GM18519 (cell line): ENCODE data around the gene CENPN.

Experiments used
- ATAC-seq: cut with Tn5 transposase; IDR thresholded peaks from one replicate; pipeline ENCODE4 v1.9.1; 2021; ENCODE audit warnings: mild to moderate bottlenecking, moderate library complexity; ENCODE audit not compliant: unreplicated experiment, low FRiP score

Gene CENPN

DNA sequence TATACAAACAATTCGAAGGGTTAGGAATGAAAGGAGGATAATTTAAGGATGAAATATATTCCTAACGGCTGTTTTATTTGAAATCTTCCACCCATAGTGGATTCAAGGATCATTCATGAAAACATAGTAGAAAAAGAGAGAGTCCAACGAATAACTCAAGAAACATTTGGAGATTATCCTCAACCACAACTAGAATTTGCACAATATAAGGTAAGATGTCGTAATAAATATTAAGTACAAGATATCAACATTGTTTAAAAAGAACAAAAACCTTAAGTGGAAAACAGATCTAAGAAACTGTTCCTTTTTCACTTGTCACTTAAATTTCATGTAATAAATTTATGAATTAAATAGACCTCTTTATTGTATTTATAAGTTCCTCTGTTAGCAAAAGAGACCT lies 19.4 kb downstream of the CENPN start:
- ATAC-seq, result no peak

DNA sequence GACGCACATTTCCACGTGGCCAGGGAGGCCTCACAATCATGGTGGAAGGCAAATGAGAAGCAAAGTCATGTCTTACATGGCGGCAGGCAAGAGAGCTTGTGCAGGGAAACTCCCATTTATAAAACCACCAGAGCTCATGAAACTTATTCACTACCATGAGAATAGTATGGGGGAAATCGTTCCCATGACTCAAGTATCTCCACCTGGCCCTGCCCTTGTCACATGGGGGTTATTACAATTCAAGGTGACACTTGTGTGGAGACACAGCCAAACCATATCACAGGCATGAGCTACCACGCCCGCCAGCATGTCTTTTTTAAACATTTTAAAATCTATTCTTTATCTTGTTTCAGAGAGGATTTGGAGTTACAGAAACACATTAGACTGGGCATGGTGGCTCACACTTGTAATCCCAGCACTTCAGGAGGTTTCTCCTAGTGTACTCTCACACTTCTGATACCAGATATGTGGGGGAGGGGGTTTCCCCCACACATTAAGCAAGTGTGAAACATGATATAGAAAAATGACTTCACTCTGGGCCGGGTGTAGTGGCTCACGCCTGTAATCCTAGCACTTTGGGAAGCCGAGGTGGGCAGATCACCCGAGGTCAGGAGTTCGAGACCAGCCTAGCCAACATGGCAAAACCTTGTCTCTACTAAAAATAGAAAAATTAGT lies 23.1 kb downstream of the CENPN start:
- ATAC-seq, result no peak

DNA sequence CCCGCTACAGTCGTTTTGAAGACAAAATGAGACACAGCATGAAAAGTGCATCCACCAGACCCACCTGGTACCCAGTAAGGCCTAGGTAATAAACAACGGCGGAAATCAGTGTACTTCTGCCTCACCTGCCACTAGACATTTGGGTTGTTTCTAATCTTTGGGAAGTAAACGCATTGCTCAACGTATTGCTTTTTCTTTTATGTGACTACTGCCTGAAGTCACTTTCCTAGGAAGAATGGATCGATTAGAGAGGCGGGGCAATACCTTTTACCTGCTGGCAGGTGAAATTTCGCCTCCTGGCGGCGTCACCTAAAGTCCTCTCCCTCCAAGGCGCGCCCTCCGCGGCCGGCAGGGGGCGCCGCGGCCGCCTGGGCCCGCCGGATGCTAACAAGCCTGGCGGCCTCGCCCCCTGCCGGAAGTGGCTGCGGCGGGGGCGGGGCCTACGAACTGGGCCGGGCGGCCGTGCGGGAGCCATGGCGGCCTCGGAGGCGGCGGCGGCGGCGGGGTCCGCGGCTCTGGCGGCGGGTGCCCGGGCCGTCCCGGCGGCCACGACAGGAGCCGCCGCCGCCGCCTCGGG lies 28.5 kb downstream of the CENPN start, which contains the start of gene ATMIN:
Gene ATMIN (plus strand): TSS at position 445 of the 577 bp plus-strand sequence. CDS start 29 bp downstream, at position 474.
- peak; percentile 84 for ATAC-seq

DNA sequence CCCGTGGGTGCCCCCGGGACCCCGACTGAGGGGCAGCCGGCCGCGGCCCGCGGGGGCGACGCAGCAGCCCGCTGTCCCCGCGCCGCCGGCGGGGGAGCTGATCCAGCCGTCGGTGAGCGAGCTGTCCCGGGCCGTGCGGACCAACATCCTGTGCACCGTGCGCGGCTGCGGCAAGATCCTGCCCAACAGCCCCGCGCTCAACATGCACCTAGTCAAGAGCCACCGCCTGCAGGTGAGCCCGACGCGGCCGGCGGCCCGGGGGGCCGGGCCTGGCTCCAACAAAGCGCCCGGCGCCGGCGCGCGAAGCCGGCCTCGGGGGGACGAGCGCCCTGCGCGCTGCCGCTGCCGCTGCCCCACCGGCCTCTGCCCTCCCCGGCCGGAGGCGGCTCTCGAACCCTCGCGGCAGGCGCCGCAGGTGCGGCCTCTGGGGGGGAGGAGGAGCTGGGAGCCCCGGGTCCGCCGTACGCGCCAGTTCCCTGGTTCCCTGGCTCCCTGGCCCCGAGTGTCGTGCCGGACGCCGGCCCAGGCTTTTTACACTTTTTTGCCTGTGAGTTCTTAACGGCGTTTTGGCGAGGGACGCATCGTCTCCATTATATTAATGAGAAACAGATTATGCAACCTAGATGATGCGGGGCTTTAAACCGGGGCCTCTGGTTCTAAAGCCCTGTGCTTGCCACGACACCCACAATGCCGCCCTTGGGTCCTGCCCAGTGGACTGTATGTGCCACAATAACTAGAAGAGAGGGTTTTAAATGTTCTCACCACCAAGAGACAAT lies 29.1 kb downstream of the CENPN start:
- peak; percentile 32 for ATAC-seq

DNA sequence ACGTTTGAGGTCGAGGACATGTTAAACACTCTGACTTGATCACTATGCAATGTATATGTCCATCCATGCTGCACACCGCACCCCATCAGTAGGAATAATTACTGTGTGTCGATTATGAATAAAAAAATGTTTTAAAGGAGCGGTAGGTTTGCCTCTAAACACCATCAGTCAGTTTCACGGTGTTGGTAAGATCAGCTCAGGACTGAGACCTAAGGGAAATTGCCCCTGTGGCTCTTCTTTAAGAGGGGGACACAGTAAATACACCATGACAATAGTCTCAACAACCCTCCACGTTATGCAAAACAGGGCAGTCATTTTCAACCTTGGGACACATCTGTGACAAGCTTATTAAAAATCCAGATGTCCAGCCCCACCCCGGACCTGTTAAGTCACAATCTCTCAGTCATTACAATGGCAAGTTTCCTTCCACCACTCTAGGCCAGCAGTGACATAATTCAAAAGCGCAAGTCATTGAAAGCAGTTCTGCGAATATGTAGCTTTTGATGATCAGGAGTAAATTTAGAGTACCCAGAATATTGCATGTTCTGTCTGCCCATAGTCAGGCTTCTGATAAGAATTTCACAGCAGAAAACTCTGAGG lies 29.8 kb downstream of the CENPN start:
- no peak for ATAC-seq

DNA sequence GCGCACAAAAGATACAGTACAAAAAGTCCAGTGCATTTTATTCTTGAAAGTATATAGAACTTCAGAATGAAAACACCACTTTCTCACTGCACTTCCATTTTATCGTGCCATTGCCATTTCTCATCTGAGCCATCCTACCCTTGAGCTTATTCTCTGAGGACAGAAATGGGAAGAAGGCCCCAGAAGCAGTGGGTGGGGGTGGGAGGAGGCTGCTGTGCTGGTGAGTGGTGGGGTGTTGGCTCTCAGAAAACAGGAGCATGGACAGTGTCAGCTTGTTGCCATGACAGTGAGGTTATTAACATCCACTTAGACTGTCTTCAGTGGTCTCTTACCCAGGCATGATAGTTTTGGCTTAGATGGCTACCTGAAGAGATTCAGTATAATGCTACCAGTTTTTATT lies 33.1 kb downstream of the CENPN start:
- no peak for ATAC-seq

DNA sequence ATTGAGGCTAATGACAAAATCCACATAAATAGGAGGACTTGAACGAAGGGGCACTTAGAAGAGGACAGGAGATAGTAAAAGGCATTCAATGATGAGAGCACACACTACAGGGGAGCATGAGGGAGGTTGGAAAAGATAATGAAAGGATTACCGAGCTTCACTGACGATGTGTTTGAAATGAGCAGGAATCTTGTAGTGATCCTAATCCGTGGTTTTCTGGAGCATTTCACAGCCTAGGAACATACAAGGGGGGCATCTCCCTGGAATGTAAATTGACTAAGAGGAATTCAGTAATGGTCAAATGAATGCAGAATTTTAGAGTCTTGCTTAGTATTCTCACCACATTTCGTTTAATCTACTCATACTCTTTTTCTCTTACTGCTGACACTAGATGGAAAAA lies 33.8 kb downstream of the CENPN start:
- no peak for ATAC-seq

DNA sequence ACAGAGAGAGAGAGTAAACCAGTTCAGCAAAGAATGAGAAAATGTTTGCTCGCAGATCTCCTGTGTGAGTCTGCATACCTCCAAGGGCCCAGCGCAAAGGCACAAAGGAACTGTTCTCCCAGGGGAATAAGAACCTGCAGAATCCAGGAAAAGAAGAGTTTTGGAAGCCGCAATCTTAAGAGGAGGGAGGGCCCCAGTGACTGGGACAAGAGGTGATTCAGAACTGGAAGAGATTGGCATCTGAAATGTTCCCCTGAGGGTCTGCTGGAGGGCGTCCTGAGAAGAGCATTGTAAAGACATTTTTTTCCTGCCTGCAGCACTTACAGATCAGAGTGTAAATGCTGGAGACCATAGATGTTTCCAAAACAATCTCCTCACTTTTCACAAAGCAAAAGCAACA lies 34.7 kb downstream of the CENPN start:
- ATAC-seq, result no peak

DNA sequence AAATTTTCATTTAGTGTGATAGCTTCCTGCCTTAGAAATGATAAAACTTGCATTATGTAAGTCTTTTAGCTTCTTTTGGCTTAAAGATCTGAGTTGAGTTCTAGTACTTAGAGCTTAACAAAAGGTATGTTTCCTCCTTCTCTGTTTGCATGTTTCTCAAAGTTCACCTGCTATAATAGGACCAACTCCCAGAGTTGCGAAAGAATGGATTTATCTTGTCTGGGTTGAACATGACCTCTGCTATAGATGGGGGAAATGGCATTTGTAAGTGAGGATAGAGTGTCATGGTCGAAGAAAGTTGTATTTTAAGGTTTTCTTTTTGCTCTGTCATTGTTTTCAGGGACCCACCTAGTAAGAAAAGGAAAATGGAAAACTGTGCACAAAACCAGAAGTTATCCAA lies 35.8 kb downstream of the CENPN start:
- no peak for ATAC-seq

DNA sequence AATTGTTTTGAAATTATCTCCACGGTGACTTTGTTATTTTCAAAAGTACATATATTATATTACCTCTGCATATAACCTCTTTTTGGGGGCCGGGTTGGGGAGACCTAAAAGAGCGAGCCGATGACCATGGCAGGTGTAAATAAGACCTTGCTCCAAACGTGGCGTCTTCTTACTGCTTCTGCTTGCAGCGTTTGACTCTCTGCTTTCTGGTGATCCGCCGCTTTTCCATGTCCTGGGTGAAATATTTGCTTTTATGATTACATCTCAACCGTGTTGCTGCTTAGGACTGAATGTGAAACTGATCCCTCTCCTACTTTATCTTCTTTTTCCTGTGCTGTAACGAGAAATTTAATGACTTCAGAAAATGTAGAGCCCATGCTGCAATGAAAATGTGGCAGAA lies 46.7 kb downstream of the CENPN start:
- ATAC-seq, result no peak

DNA sequence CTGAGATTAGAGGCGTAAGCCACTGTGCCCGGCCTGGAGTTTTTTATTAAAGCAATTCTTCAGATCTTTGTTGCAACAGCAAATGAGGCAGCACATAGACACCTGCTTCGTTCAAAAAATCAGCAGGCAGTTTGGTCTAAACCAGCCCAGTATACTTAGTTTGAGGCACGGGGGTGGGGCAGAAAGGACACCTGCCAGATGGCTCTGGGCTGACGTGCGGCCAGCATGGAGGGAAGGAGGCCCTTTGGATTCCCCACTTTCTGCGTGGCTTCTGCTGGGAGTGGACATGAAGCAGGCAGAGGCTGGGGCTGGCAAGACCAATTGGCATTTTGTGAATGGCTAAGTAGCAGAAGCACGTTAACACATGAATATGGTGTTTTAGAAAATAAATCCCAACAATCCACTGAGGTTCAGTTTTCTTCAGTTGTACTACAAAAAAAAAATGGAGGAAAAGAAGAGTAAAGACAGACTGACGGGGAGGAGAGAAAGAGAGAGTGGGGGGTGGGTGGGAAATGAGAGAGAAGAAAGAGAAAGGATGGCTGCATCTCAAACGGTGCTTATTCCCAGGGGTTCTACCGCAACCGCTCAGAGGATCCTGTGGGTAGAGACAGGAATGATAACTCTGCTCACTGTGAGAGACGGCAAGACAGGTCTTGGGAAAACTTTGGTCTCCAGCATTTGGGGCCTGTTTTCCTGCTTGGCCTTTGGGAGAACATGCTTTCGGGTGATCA lies 53.7 kb downstream of the CENPN start:
- ATAC-seq, result no peak

DNA sequence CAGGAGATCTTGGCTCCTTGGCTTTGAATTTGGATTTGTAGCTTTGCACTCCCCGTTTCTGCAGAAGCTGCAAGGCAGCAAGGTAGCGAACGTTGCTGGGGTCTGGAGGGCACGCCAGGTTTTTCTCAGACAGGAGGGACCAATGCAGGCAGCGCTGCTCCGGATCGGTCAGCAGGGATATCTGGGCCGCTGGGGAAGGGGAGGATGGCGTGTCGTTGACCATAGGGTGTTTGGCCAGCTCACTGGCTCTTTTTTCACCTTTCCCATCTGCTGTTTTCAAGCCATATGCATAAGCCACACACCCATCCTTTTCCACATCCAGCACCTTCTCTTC lies 54.3 kb downstream of the CENPN start:
- no peak for ATAC-seq

DNA sequence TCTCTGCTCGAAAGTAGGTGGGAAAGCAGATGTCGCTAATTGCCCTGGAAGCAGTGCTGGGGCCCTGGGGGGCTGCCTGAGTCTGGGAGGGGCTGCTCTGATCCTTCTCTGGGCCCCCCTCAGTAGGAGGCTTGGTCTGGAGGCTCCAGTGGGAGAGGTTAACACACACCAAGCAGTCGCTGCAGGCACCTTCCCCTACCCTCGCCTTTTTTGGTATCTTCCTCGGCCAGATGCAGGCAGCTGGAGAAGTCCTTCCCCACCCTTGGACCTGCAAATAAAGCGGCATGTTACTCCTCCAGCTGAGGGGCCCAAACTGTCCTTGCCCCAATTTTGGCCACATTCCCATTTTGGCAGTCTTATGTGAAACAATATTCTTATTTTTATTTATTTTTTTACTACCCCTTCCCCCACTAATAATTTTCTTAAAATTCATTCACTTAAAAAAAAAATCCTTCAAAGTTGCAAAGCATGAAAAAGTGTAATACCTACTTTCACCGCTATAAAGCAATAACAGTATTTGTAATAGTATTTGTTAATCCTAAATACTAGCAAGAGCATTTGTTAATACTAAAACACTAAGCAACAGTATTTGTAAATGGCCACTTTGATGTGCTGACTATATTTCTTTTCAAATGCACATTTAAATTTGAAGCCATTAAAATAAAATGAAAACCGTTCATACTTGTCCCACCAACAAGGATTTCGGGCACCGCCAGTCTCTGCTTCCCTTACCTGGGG lies 55.0 kb downstream of the CENPN start:
- ATAC-seq, result no peak

DNA sequence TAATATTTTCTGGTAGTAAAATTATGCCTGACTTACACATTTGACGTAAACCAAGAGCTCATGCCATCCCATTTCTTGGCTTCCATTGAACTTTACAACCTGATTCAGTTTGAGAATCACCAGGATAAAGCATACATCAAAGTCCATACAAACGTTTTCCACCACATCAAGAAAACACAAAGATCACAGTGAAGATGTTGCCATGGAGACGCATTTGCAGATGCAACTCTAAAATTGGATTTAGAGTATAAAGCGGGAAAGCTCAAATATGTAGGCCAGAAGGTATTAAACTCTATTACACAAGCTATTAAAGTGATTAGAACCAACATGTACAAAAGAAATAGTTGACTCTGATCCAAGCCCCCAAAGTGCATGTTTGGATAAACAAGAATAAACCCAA lies 59.7 kb downstream of the CENPN start:
- no peak for ATAC-seq

DNA sequence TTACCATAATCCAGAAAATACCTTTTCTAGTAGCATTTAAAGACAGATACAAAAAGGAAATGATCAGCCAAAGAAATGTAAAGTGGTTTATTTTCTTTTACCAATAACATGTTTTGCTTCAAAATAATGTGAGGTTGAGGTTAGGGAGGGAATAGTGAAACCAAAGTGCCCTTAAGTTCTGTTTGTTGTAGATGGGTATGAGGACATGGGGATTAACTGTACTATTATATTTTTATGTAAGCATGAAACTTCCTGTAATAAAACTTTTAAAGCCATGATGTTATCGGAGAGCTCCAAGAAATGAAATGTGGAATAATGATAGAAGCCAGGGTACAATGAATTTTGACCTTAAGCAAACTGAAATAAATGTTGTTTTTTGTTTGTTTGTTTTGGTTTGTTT lies 60.2 kb downstream of the CENPN start:
- no peak for ATAC-seq

DNA sequence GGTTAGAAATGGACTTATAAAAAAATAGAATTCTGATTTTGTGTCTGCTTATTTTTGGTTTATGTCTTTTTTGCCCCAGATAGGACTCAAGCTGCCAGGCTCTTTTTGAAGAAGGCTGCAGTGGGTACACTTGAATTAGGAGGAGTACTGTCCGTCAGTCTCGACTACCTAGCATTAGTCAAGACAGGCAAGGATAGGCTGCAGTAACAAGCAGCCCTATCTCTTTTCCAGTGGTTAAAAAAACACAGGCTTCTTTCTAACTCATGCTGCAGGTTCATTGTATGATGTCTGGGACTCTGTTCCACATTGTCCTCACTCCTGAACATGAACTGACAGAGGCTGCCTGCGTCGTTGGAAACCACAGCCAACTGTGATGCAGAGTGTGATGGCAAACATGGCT lies 62.0 kb downstream of the CENPN start:
- no peak for ATAC-seq

DNA sequence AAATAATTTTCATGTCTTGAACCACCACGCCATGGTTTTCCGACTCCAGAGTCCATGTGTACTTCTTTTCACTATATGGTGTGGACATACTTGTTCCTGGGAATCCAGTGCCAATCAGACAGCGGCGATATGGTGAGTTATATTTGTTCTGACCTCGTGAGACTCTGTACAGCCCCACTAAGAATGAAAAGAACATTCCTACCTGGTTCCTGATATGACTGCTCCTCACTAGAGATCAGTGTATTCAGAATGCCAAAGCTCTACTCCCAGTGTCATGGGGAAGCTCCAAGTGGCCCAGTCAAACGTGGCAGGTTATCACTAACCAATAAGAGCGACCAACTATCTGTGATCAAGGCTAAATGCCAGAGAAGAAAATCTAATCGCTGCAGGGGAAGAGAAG lies 64.0 kb downstream of the CENPN start:
- no peak for ATAC-seq

DNA sequence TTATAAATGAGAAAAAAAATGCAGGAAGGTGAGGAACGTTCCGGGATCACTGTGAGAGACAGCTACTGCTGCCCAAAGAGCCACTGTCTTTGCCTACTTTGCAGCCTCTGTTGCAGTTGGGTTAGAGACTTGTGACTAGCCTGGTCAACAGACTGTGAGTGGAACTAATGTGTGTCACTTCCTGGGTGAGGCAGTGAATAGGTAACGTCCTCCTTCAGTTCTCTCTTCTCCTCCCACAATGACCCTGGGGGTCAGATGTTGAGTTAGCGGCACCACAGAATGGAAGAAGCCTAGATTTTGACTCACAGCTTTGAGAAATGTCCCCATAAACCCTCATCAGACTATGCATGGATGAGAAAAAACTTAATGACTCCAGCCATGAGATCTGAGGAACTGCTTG lies 64.8 kb downstream of the CENPN start:
- no peak for ATAC-seq

DNA sequence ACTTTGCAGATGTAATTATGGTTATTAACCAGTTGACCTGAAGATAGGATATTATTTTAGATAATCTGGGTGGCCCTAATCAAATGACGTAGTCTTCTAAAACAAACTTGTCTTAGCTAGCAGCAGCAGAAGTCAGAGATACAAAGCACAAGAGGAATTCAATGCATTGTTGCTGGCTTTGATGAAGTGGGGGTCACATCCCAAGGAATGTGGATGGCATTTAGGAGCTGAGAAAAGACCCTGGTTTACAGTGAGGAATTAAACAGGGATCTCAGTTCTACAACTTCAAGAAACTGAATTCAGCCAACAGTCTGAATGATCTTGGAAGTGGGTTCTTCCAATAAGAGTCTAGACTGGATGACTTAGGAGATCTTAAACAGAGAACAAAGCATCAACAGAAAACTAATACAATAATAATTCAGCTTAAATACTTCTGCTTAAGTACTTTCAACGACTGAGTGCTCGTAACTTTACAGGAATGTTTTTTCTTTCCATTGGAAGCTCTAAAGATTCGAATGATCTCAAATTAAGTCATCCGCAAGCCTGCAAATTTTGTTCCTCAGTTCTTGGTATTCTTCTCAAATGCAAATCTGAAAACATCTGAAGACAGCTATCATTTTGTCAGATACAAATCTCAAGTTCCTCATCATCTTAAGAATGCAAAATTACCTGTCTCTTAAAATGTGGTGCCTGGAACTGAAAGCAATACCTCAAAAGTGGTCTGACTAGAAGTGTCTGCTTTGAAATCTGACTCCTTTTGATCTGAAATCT lies 66.7 kb downstream of the CENPN start:
- ATAC-seq, result no peak
